Natural killer cell (primary cell): ENCODE results near the gene SEMA6C. TPM values are rescaled to one million over a fixed set of nuclear protein-coding genes. Genes with fewer than 3 reads are reported as not detected.

Experiments used
- ATAC-seq, 3 donors: fragments of 150-1000 bp in 2 of 3; fragments of 200-7000 bp in 1 of 3; cut with Tn5 transposase; 1 replicate in 1 of 3; 2 replicates in 2 of 3; pipeline ENCODE4 v1.10.0; 2021; ENCODE audit warnings: mild to moderate bottlenecking in 2 of 3, moderate library complexity in 2 of 3
- DNase-seq, 2 donors: peaks; one replicate each; pipeline versions ENCODE4 v3.0.0 to v3.0.0-alpha.2; 2013 to 2021; ENCODE audit warnings: mixed read lengths in 1 of 2
- H3K27ac ChIP-seq: one replicate; pipeline ENCODE4 v1.5.1; 2013; ENCODE audit warnings: mild to moderate bottlenecking, low read length
- H3K27me3 ChIP-seq: one replicate; pipeline ENCODE4 v1.6.1; 2013; ENCODE audit warnings: low read length; ENCODE audit not compliant: control insufficient read depth, insufficient read depth
- H3K36me3 ChIP-seq: one replicate; pipeline ENCODE4 v1.6.1; 2013; ENCODE audit warnings: low read length; ENCODE audit not compliant: control insufficient read depth, insufficient read depth
- H3K4me1 ChIP-seq: one replicate; pipeline ENCODE4 v1.6.1; 2013; ENCODE audit warnings: low read length; ENCODE audit not compliant: control insufficient read depth, insufficient read depth
- H3K4me3 ChIP-seq: one replicate; pipeline ENCODE4 v1.5.1; 2013; ENCODE audit warnings: low read length
- H3K9me3 ChIP-seq: one replicate; pipeline ENCODE4 v1.6.1; 2013; ENCODE audit warnings: low read length; ENCODE audit not compliant: control insufficient read depth, insufficient read depth
- H3K27ac Mint-ChIP-seq, 2 donors: one replicate each; pipeline ENCODE4 v1.8.0; 2022; ENCODE audit warnings: mild to moderate bottlenecking in 2 of 2, mixed read lengths in 2 of 2, moderate library complexity in 1 of 2
- H3K27me3 Mint-ChIP-seq, 2 donors: one replicate each; pipeline ENCODE4 v1.8.0; 2022; ENCODE audit warnings: low read depth in 2 of 2, mixed read lengths in 2 of 2
- H3K36me3 Mint-ChIP-seq: one replicate; pipeline ENCODE4 v1.8.0; 2022; ENCODE audit warnings: mixed read lengths
- H3K4me1 Mint-ChIP-seq, 2 donors: one replicate each; pipeline ENCODE4 v1.8.0; 2022; ENCODE audit warnings: mixed read lengths in 2 of 2
- H3K4me3 Mint-ChIP-seq: one replicate; pipeline ENCODE4 v1.8.0; 2022; ENCODE audit warnings: mild to moderate bottlenecking, moderate library complexity, mixed read lengths
- H3K9me3 Mint-ChIP-seq, 2 donors: one replicate each; pipeline ENCODE4 v1.8.0; 2022; ENCODE audit warnings: mixed read lengths in 2 of 2
- WGBS: methylation state at CpG from one replicate; pipeline ENCODE4 v1.1.7; 2013; ENCODE audit warnings: missing lambda C conversion rate; ENCODE audit not compliant: insufficient coverage; 5-methylcytosine and 5-hydroxymethylcytosine counted together
- intact Hi-C: fragments of 100-400 bp; cut with micrococcal nuclease; formaldehyde crosslinking; loops from one replicate; pipeline ENCODE4 v1.14.2; 2022
- total RNA-seq, 4 donors: library from RNA; stranded (reverse); fragments of 120-200 nt in 1 of 4; gene quantifications; one replicate each; pipeline versions ENCODE4 v1.2.3 to v1.2.4, GENCODE V29; 2013 to 2022
- TF ChIP-seq, protein P1 (sequence below): fragments of 200-600 bp; IDR thresholded peaks from one replicate; pipeline ENCODE4 v1.8.0; 2022; ENCODE audit warnings: antibody characterized with exemption

SEMA6C gene
- total RNA-seq, 3 donors from 2014 or later (not counting 1 experiment from before 2014, with no cell fraction given) = 2.5 to 5.8 (median 3.0) TPM

DNA sequence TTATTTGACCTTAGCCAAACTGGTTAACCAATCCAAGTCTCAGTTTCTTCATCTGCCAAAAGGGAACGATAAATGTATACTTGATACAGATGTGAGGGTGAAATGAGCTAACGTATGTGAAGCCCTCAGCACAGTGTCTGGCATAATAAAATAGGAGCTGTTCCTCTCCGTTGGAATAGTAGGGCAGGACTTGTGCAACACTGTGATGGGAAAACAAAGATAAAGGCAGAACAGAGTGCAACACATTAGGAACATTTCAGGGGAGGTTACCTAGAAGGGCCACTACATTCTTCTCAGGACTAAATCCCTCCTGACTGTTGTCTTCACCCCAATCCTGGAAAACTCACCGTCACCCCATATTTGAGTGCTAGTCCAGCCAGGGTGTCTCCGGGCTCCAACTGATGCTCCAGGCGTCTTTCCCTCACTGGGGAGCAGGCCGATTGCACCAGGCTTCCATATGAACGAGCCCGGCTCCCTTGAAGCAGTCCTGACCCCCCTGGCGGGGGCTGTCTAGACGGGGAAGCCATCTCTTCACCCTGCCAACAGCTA, 18.4 kb upstream of the SEMA6C start:
- no peaks in the 10 kb centered on the region for H3K27me3 Mint-ChIP-seq
- no peaks in the 10 kb centered on the region for H3K27me3 ChIP-seq
- H3K27ac Mint-ChIP-seq = peak overlapping the region; percentile 94
- no peak overlapping the region for H3K27ac ChIP-seq
- H3K4me3 ChIP-seq = no peak overlapping the region
- no peak for DNase-seq
- no peak for ATAC-seq
- H3K4me3 Mint-ChIP-seq = peak overlapping the region; percentile 99
- peaks cover 20% of the 10 kb centered on the region for H3K36me3 ChIP-seq
- H3K4me1 Mint-ChIP-seq = peaks cover 30 to 48% of the 10 kb centered on the region in 2 donors
- H3K36me3 Mint-ChIP-seq = peaks cover 7% of the 10 kb centered on the region
- no peaks in the 10 kb centered on the region for H3K9me3 ChIP-seq
- TF ChIP-seq, protein P1, sequence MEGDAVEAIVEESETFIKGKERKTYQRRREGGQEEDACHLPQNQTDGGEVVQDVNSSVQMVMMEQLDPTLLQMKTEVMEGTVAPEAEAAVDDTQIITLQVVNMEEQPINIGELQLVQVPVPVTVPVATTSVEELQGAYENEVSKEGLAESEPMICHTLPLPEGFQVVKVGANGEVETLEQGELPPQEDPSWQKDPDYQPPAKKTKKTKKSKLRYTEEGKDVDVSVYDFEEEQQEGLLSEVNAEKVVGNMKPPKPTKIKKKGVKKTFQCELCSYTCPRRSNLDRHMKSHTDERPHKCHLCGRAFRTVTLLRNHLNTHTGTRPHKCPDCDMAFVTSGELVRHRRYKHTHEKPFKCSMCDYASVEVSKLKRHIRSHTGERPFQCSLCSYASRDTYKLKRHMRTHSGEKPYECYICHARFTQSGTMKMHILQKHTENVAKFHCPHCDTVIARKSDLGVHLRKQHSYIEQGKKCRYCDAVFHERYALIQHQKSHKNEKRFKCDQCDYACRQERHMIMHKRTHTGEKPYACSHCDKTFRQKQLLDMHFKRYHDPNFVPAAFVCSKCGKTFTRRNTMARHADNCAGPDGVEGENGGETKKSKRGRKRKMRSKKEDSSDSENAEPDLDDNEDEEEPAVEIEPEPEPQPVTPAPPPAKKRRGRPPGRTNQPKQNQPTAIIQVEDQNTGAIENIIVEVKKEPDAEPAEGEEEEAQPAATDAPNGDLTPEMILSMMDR = no peak
- peaks cover 32% of the 10 kb centered on the region for H3K4me1 ChIP-seq
- 74% methylated on average over 11 of the region's 11 CpGs for WGBS
- intact Hi-C loops = no loop called here
- H3K9me3 Mint-ChIP-seq = no peaks in the 10 kb centered on the region

DNA sequence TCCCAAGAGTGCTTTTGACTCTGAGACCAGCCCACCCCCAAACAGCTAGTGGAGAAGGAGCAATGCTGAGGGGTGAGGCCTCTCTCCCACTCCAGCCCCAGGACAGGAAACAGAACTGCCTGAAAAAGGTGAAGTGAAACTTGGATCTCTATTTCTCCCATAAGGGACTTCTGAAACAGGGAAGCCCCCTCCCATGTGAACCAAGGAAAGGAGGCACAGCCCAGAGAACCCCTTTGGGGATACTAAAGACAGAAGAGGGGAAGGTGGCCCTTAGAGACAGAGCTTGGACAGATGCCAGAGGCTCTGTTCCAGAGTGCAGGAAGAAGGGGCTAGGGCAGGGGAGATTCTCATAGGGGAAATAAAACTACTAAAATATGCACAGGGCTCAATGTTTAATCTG, 12.9 kb upstream of the SEMA6C start:
- H3K27ac ChIP-seq = peak overlapping the region; percentile 41
- H3K4me1 Mint-ChIP-seq = peaks cover 45 to 58% of the 10 kb centered on the region in 2 donors
- no peaks in the 10 kb centered on the region for H3K27me3 Mint-ChIP-seq
- H3K27ac Mint-ChIP-seq = peak overlapping the region; percentile 82 to 89
- H3K36me3 ChIP-seq = peaks cover 23% of the 10 kb centered on the region
- TF ChIP-seq, protein P1 = no peak
- peak overlapping the region; percentile 64 for H3K4me3 Mint-ChIP-seq
- no peaks in the 10 kb centered on the region for H3K9me3 ChIP-seq
- H3K4me3 ChIP-seq = no peak overlapping the region
- H3K27me3 ChIP-seq = no peaks in the 10 kb centered on the region
- H3K9me3 Mint-ChIP-seq = no peaks in the 10 kb centered on the region
- peaks cover 49% of the 10 kb centered on the region for H3K4me1 ChIP-seq
- ATAC-seq = no peak
- no peaks in the 10 kb centered on the region for H3K36me3 Mint-ChIP-seq
- no peak for DNase-seq
- intact Hi-C loops = loop anchor here (5.0 kb wide), 2 partner anchors 182 to 597 kb away; no protein-coding TSS in a partner anchor

DNA sequence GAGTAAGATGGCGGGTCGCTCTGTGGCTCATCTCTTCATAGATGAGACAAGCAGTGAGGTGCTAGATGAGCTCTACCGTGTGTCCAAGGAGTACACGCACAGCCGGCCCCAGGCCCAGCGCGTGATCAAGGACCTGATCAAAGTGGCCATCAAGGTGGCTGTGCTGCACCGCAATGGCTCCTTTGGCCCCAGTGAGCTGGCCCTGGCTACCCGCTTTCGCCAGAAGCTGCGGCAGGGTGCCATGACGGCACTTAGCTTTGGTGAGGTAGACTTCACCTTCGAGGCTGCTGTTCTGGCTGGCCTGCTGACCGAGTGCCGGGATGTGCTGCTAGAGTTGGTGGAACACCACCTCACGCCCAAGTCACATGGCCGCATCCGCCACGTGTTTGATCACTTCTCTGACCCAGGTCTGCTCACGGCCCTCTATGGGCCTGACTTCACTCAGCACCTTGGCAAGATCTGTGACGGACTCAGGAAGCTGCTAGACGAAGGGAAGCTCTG, 12.4 kb upstream of the SEMA6C start:
- TF ChIP-seq, protein P1 = no peak
- H3K4me3 ChIP-seq = no peak overlapping the region
- Mint-ChIP-seq H3K9me3 (no peaks in the 10 kb centered on the region), H3K27ac (peak overlapping the region; percentile 89 to 96), H3K36me3 (no peaks in the 10 kb centered on the region), H3K4me1 (peaks cover 45 to 58% of the 10 kb centered on the region in 2 donors), H3K4me3 (peak overlapping the region; percentile 96), H3K27me3 (no peaks in the 10 kb centered on the region)
- H3K27me3 ChIP-seq = no peaks in the 10 kb centered on the region
- ATAC-seq (no peak), DNase-seq (peak in 1 of 2 donors; percentile 24)
- intact Hi-C loops = loop anchor here (5.0 kb wide), 2 partner anchors 182 to 596 kb away; no protein-coding TSS in a partner anchor
- no peaks in the 10 kb centered on the region for H3K9me3 ChIP-seq
- peaks cover 49% of the 10 kb centered on the region for H3K4me1 ChIP-seq
- WGBS = 84% methylated on average over 22 of the region's 22 CpGs
- peaks cover 19% of the 10 kb centered on the region for H3K36me3 ChIP-seq
- peak overlapping the region; percentile 41 for H3K27ac ChIP-seq
